ENCODE results near the gene TMSB15A.
"Not testable (repeated sequence)": the region's sequence is repeated elsewhere in the genome, so short reads cannot be mapped to it uniquely, and the experiment has no call there.

Gene TMSB15A

GRCh38 chrX:102515975-102516941, at the start of gene TMSB15A:
Gene TMSB15A (minus strand): TSS chrX:102516739.
- in situ Hi-C loops (cut with MboI; ENCODE audit: low sequenced_read_pairs) = no loop called here

GRCh38 chrX:102560423-102561068, 44.0 kb upstream of the TMSB15A start:
- in situ Hi-C loops (cut with MboI; ENCODE audit: low sequenced_read_pairs) = no loop called here

- in situ Hi-C loops (cut with MboI; ENCODE audit: low sequenced_read_pairs) = no loop called here
These were observed 42.1 kb upstream of the TMSB15A start for GRCh38 chrX:102558607-102559006.

- in situ Hi-C loops (cut with MboI; ENCODE audit: low sequenced_read_pairs) = no loop called here
These were observed 31.7 kb upstream of the TMSB15A start for GRCh38 chrX:102548231-102548630.

GRCh38 chrX:102546828-102547493, 30.4 kb upstream of the TMSB15A start:
- in situ Hi-C loops (cut with MboI; ENCODE audit: low sequenced_read_pairs) = no loop called here

GRCh38 chrX:102546175-102546574, 29.6 kb upstream of the TMSB15A start:
- in situ Hi-C loops (cut with MboI; ENCODE audit: low sequenced_read_pairs) = not testable (repeated sequence)

- in situ Hi-C loops (cut with MboI; ENCODE audit: low sequenced_read_pairs) = no loop called here
These were observed 19.4 kb upstream of the TMSB15A start for GRCh38 chrX:102535958-102536357.

- in situ Hi-C loops (cut with MboI; ENCODE audit: low sequenced_read_pairs) = no loop called here
These were observed 787 bp upstream of the TMSB15A start for GRCh38 chrX:102517326-102517725.

- in situ Hi-C loops (cut with MboI; ENCODE audit: low sequenced_read_pairs) = no loop called here
These were observed 2.0 kb downstream of the TMSB15A start for GRCh38 chrX:102514536-102514935.

- in situ Hi-C loops (cut with MboI; ENCODE audit: low sequenced_read_pairs) = no loop called here
These were observed 17.8 kb downstream of the TMSB15A start for GRCh38 chrX:102498732-102499131.

- in situ Hi-C loops (cut with MboI; ENCODE audit: low sequenced_read_pairs) = no loop called here
These were observed 24.8 kb downstream of the TMSB15A start for GRCh38 chrX:102491766-102492165.

- in situ Hi-C loops (cut with MboI; ENCODE audit: low sequenced_read_pairs) = not testable (repeated sequence)
These were observed 37.8 kb downstream of the TMSB15A start for GRCh38 chrX:102478765-102479164.

- in situ Hi-C loops (cut with MboI; ENCODE audit: low sequenced_read_pairs) = not testable (repeated sequence)
These were observed 44.7 kb downstream of the TMSB15A start, which contains the start of gene TCP11X2 for GRCh38 chrX:102471762-102472220. Gene TCP11X2 (minus strand): TSS chrX:102471812.

- in situ Hi-C loops (cut with MboI; ENCODE audit: low sequenced_read_pairs) = not testable (repeated sequence)
These were observed 46.3 kb downstream of the TMSB15A start for GRCh38 chrX:102470215-102470614.

Measured in HL-60/S4 treated with phorbol 12-myristate 13-acetate at 8.2 ng/mL for 4 days and 3 days (cell line).